Lower lobe of right lung (tissue), 2 donors: Measurements from ENCODE around the gene ZFYVE28. TPM values are rescaled to one million over a fixed set of nuclear protein-coding genes. Genes with fewer than 3 reads are reported as not detected.

Experiments used
- ATAC-seq, 2 donors: fragments of 200-7000 bp; cut with Tn5 transposase; one replicate each; pipeline ENCODE4 v1.9.1; 2020 to 2022; ENCODE audit warnings: mild to moderate bottlenecking in 2 of 2, moderate library complexity in 2 of 2
- DNase-seq: peaks from one replicate; pipeline ENCODE4 v3.0.0-alpha.2; 2020
- H3K27ac ChIP-seq: fragments of 200-600 bp; one replicate; pipeline ENCODE4 v1.8.0; 2022
- H3K27me3 ChIP-seq: fragments of 200-600 bp; one replicate; pipeline ENCODE4 v1.8.0; 2022; ENCODE audit warnings: low read depth
- H3K36me3 ChIP-seq: fragments of 200-600 bp; one replicate; pipeline ENCODE4 v1.8.0; 2022; ENCODE audit warnings: mild to moderate bottlenecking
- H3K4me1 ChIP-seq: fragments of 200-600 bp; one replicate; pipeline ENCODE4 v1.8.0; 2022
- H3K4me3 ChIP-seq: fragments of 200-600 bp; one replicate; pipeline ENCODE4 v1.8.0; 2022; ENCODE audit warnings: mild to moderate bottlenecking
- H3K9me3 ChIP-seq: fragments of 200-600 bp; one replicate; pipeline ENCODE4 v1.8.0; 2022
- CTCF ChIP-seq: fragments of 200-600 bp; IDR thresholded peaks from one replicate; pipeline ENCODE4 v1.8.0; 2022; ENCODE audit warnings: antibody characterized with exemption, mild to moderate bottlenecking
- intact Hi-C: fragments of 100-400 bp; cut with DNase I; formaldehyde crosslinking; loops from one replicate; pipeline ENCODE4 v1.11.0; 2022
- total RNA-seq: library from RNA; stranded (reverse); fragmentation: NEBNext Ultra II Directional; extraction: Animal tissue kit (Norgen Biotek cat#: 25700); gene quantifications from one replicate; pipeline ENCODE4 v1.2.1, GENCODE V29; 2021
- donor health status: DM: no; HTN: yes; CAD: no; lungs with severe emphysema.

Gene ZFYVE28
- total RNA-seq, 1 donor from 2014 or later: 12.9 TPM

GRCh38 chr4:2256156-2256731 lies 162.2 kb downstream of the ZFYVE28 start:
- no peak for TF ChIP-seq CTCF
- Histone ChIP-seq H3K4me3 (peak overlapping the region; percentile 20), H3K4me1 (peaks cover 60% of the 10 kb centered on the region), H3K27me3 (no peaks in the 10 kb centered on the region), H3K27ac (peak overlapping the region; percentile 87), H3K36me3 (peaks cover 63% of the 10 kb centered on the region), H3K9me3 (no peaks in the 10 kb centered on the region)
- intact Hi-C loops: no loop called here
- peak; percentile 55 for DNase-seq
- ATAC-seq: peak; percentile 31 to 36

GRCh38 chr4:2255501-2256155 lies 162.8 kb downstream of the ZFYVE28 start:
- Histone ChIP-seq H3K36me3 (peaks cover 69% of the 10 kb centered on the region), H3K9me3 (no peaks in the 10 kb centered on the region), H3K27me3 (no peaks in the 10 kb centered on the region), H3K4me1 (peaks cover 58% of the 10 kb centered on the region), H3K27ac (peak overlapping the region; percentile 87), H3K4me3 (peak overlapping the region; percentile 20)
- peak; percentile 49 for DNase-seq
- ATAC-seq: peak in 1 of 2 donors; percentile 4
- no peak for TF ChIP-seq CTCF
- intact Hi-C loops: no loop called here

GRCh38 chr4:2254665-2255500 lies 163.6 kb downstream of the ZFYVE28 start:
- no peak for ATAC-seq
- Histone ChIP-seq H3K4me1 (peaks cover 50% of the 10 kb centered on the region), H3K27ac (peak overlapping the region; percentile 87), H3K9me3 (no peaks in the 10 kb centered on the region), H3K4me3 (no peak overlapping the region), H3K27me3 (no peaks in the 10 kb centered on the region), H3K36me3 (peaks cover 77% of the 10 kb centered on the region)
- TF ChIP-seq CTCF: no peak
- DNase-seq: peak; percentile 32
- intact Hi-C loops: no loop called here

GRCh38 chr4:2253160-2254084 lies 165.0 kb downstream of the ZFYVE28 start:
- peaks cover 43% of the 10 kb centered on the region for H3K4me1 ChIP-seq
- DNase-seq (peak; percentile 33), ATAC-seq (no peak)
- no peaks in the 10 kb centered on the region for H3K27me3 ChIP-seq
- peaks cover 81% of the 10 kb centered on the region for H3K36me3 ChIP-seq
- no peak overlapping the region for H3K27ac ChIP-seq
- no peak overlapping the region for H3K4me3 ChIP-seq
- intact Hi-C loops: no loop called here
- H3K9me3 ChIP-seq: no peaks in the 10 kb centered on the region
- no peak for TF ChIP-seq CTCF
